K562 (cell line): ENCODE results near the gene ADGRL3. TPM values are rescaled to one million over a fixed set of nuclear protein-coding genes. Genes with fewer than 3 reads are reported as not detected.

Source experiments
- FUS ChIP-seq: fragments of 200-400 bp; formaldehyde crosslinking; optimal IDR thresholded peaks from 2 replicates; pipeline ENCODE3; 2017; ENCODE audit warnings: low read depth, low read length
- GTF2F1 ChIP-seq: IDR thresholded peaks from 2 replicates; pipeline ENCODE4 v1.6.1; 2011; ENCODE audit warnings: low read depth, low read length, improper control_type of control experiment
- KDM4B ChIP-seq, 2 experiments: fragments of 450-650 bp in 1 of 2; sonication (generic) in 1 of 2; IDR thresholded peaks; 2 replicates each; pipeline ENCODE4 v1.6.1; 2016 to 2017; ENCODE audit warnings: borderline replicate concordance in 2 of 2, antibody characterized with exemption in 1 of 2, low read depth in 1 of 2, mild to moderate bottlenecking in 1 of 2
- MEIS2 ChIP-seq: fragments of 450-650 bp; IDR thresholded peaks from 2 replicates; pipeline ENCODE4 v1.6.1; 2014; ENCODE audit warnings: mild to moderate bottlenecking; ENCODE audit not compliant: partially characterized antibody
- PRMT5 ChIP-seq: sonication (generic); formaldehyde crosslinking; IDR thresholded peaks from 2 replicates; pipeline ENCODE4 v1.5.0; 2020; ENCODE audit warnings: missing genetic modification reagents
- ZNF644 ChIP-seq: fragments of 200-800 bp; sonication (Bioruptor generic); IDR thresholded peaks from 2 replicates; pipeline ENCODE4 v1.6.1; 2016; ENCODE audit warnings: low read depth, missing genetic modification characterization, missing compliant biosample characterization
- ZNF75A ChIP-seq: fragments of 450-650 bp; formaldehyde crosslinking; IDR thresholded peaks from 2 replicates; pipeline ENCODE4 v1.4.0; 2020; ENCODE audit warnings: mild to moderate bottlenecking
- polyA plus RNA-seq, 8 experiments: library from polyadenylated mRNA; depleted of rRNA in 4 of 8; stranded (reverse) in 5 of 8; unstranded in 3 of 8; fragments of >200 nt; fragmentation: Nextera tagmentation in 2 of 8; fragmentation: Illumina TruSeq in 1 of 8; extraction: Ambion mirVana in 2 of 8; extraction: Trizol in 1 of 8; gene quantifications; 2 replicates each; pipeline versions ENCODE4 v1.2.1 to v1.2.3, GENCODE V29; 2011 to 2014; ENCODE audit warnings: inconsistent platforms in 1 of 8, missing spikeins in 1 of 8
- total RNA-seq, 7 experiments: library from RNA; depleted of rRNA in 6 of 7; stranded (reverse); fragments of >200 nt in 6 of 7; fragmentation: Illumina TruSeq in 2 of 7; extraction: Trizol in 2 of 7; gene quantifications; 2 replicates each; pipeline versions ENCODE4 v1.2.1 to v1.2.3, GENCODE V29; 2011 to 2021; ENCODE audit warnings: low replicate concordance in 1 of 7
- TF ChIP-seq, protein P1 (sequence below): sonication (generic); formaldehyde crosslinking; IDR thresholded peaks from 2 replicates; pipeline ENCODE4 v1.8.0; 2023; ENCODE audit warnings: missing genetic modification reagents, mild to moderate bottlenecking, borderline replicate concordance
- TF ChIP-seq, protein P2 (sequence below): fragments of 450-650 bp; IDR thresholded peaks from 2 replicates; pipeline ENCODE4 v1.6.1; 2014; ENCODE audit warnings: low read depth, mild to moderate bottlenecking, moderate library complexity, borderline replicate concordance
- TF ChIP-seq, protein P3 (sequence below): fragments of 450-650 bp; IDR thresholded peaks from 2 replicates; pipeline ENCODE4 v1.6.1; 2016; ENCODE audit warnings: mild to moderate bottlenecking

Gene ADGRL3
- total and polyA plus RNA-seq, 9 of the 15 experiments (the other 6 are each of a cell fraction or from before 2014, with no cell fraction given): 0.03 to 0.14 (median 0.04) TPM; not detected in 2

DNA sequence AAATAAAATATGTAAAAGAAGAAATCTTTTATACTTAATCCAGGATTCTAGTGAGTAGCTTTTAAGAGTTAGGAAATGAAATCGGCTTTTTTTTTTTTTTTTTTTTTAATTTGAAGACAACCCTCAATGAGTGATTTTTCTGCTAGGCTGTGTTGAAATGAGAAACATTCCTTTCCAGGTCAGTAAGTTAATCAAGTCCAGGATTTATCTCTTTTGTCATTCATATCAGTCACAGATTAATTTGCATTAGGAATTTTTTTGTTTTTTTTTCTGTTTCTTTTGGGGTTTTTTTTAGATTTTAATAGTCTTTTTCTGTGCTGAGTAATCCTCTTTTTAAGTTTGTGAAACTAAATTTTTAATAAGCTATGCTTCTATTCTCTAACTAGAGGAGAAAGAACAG lies 448.1 kb downstream of the ADGRL3 start (continued):
- TF ChIP-seq, protein P1, sequence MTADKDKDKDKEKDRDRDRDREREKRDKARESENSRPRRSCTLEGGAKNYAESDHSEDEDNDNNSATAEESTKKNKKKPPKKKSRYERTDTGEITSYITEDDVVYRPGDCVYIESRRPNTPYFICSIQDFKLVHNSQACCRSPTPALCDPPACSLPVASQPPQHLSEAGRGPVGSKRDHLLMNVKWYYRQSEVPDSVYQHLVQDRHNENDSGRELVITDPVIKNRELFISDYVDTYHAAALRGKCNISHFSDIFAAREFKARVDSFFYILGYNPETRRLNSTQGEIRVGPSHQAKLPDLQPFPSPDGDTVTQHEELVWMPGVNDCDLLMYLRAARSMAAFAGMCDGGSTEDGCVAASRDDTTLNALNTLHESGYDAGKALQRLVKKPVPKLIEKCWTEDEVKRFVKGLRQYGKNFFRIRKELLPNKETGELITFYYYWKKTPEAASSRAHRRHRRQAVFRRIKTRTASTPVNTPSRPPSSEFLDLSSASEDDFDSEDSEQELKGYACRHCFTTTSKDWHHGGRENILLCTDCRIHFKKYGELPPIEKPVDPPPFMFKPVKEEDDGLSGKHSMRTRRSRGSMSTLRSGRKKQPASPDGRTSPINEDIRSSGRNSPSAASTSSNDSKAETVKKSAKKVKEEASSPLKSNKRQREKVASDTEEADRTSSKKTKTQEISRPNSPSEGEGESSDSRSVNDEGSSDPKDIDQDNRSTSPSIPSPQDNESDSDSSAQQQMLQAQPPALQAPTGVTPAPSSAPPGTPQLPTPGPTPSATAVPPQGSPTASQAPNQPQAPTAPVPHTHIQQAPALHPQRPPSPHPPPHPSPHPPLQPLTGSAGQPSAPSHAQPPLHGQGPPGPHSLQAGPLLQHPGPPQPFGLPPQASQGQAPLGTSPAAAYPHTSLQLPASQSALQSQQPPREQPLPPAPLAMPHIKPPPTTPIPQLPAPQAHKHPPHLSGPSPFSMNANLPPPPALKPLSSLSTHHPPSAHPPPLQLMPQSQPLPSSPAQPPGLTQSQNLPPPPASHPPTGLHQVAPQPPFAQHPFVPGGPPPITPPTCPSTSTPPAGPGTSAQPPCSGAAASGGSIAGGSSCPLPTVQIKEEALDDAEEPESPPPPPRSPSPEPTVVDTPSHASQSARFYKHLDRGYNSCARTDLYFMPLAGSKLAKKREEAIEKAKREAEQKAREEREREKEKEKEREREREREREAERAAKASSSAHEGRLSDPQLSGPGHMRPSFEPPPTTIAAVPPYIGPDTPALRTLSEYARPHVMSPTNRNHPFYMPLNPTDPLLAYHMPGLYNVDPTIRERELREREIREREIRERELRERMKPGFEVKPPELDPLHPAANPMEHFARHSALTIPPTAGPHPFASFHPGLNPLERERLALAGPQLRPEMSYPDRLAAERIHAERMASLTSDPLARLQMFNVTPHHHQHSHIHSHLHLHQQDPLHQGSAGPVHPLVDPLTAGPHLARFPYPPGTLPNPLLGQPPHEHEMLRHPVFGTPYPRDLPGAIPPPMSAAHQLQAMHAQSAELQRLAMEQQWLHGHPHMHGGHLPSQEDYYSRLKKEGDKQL: no peak
- TF ChIP-seq ZNF644 (tag) (no peak), FUS (no peak), ZNF75A (CRISPR knock-in tag) (no peak), PRMT5 (no peak), KDM4B (IDR thresholded peaks at IDR 0.05; ENCODE audit: borderline replicate concordance in 2 of 2, low read depth in 1 of 2) (no peak), GTF2F1 (no peak), MEIS2 (no peak)
- TF ChIP-seq, protein P2, sequence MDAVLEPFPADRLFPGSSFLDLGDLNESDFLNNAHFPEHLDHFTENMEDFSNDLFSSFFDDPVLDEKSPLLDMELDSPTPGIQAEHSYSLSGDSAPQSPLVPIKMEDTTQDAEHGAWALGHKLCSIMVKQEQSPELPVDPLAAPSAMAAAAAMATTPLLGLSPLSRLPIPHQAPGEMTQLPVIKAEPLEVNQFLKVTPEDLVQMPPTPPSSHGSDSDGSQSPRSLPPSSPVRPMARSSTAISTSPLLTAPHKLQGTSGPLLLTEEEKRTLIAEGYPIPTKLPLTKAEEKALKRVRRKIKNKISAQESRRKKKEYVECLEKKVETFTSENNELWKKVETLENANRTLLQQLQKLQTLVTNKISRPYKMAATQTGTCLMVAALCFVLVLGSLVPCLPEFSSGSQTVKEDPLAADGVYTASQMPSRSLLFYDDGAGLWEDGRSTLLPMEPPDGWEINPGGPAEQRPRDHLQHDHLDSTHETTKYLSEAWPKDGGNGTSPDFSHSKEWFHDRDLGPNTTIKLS: no peak
- TF ChIP-seq, protein P3, sequence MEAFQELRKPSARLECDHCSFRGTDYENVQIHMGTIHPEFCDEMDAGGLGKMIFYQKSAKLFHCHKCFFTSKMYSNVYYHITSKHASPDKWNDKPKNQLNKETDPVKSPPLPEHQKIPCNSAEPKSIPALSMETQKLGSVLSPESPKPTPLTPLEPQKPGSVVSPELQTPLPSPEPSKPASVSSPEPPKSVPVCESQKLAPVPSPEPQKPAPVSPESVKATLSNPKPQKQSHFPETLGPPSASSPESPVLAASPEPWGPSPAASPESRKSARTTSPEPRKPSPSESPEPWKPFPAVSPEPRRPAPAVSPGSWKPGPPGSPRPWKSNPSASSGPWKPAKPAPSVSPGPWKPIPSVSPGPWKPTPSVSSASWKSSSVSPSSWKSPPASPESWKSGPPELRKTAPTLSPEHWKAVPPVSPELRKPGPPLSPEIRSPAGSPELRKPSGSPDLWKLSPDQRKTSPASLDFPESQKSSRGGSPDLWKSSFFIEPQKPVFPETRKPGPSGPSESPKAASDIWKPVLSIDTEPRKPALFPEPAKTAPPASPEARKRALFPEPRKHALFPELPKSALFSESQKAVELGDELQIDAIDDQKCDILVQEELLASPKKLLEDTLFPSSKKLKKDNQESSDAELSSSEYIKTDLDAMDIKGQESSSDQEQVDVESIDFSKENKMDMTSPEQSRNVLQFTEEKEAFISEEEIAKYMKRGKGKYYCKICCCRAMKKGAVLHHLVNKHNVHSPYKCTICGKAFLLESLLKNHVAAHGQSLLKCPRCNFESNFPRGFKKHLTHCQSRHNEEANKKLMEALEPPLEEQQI: no peak
